Activated CD4-positive, CD25-positive, alpha-beta regulatory T cell treated with anti-CD3 and anti-CD28 coated beads, Interleukin-2, amount 50 U/mL, for 24 hours (primary cell): Measurements from ENCODE around the gene GNB2.

Source experiments
- ATAC-seq, 2 donors: fragments of 150-1000 bp; cut with Tn5 transposase; one replicate each; pipeline ENCODE4 v1.10.0; 2021; ENCODE audit warnings: mild to moderate bottlenecking in 1 of 2, moderate library complexity in 1 of 2

The GNB2 gene

GRCh38 chr7:100681491-100682227 lies 8.1 kb downstream of the GNB2 start:
- ATAC-seq: no peak

- ATAC-seq: peak in 1 of 2 donors; percentile 26
These were observed 8.7 kb downstream of the GNB2 start for GRCh38 chr7:100682228-100682741.

- ATAC-seq: no peak
These were observed 9.6 kb downstream of the GNB2 start for GRCh38 chr7:100682991-100683658.

- no peak for ATAC-seq
These were observed 10.4 kb downstream of the GNB2 start for GRCh38 chr7:100683659-100684533.

- ATAC-seq: no peak
These were observed 11.0 kb downstream of the GNB2 start for GRCh38 chr7:100684534-100685042.

GRCh38 chr7:100685049-100685605 lies 11.6 kb downstream of the GNB2 start:
- no peak for ATAC-seq

- ATAC-seq: no peak
These were observed 12.1 kb downstream of the GNB2 start for GRCh38 chr7:100685631-100686145.

GRCh38 chr7:100686201-100686821 lies 12.8 kb downstream of the GNB2 start:
- no peak for ATAC-seq

- ATAC-seq: no peak
These were observed 13.3 kb downstream of the GNB2 start for GRCh38 chr7:100686822-100687211.

GRCh38 chr7:100687261-100687660 lies 13.7 kb downstream of the GNB2 start:
- ATAC-seq: no peak

GRCh38 chr7:100687751-100688300 lies 14.3 kb downstream of the GNB2 start:
- no peak for ATAC-seq

- ATAC-seq: no peak
These were observed 14.9 kb downstream of the GNB2 start for GRCh38 chr7:100688326-100688860.

- ATAC-seq: no peak
These were observed 15.9 kb downstream of the GNB2 start for GRCh38 chr7:100689230-100690135.

- peak; percentile 77 to 80 for ATAC-seq
These were observed 18.4 kb downstream of the GNB2 start for GRCh38 chr7:100691676-100692577.

GRCh38 chr7:100692578-100692961 lies 19.0 kb downstream of the GNB2 start:
- no peak for ATAC-seq

- ATAC-seq: peak; percentile 35 to 39
These were observed 20.0 kb downstream of the GNB2 start for GRCh38 chr7:100693312-100694097.

GRCh38 chr7:100694098-100694745 lies 20.7 kb downstream of the GNB2 start, which contains the start of gene GIGYF1:
Gene GIGYF1 (minus strand): TSS chr7:100694250. CDS start chr7:100688238, 6,012 bp downstream.
- peak; percentile 59 to 65 for ATAC-seq
